B cell (primary cell): Measurements from ENCODE around the gene PORCN.

Source experiments
- EZH2 ChIP-seq: IDR thresholded peaks from 2 replicates; pipeline ENCODE4 v1.6.1; 2012; ENCODE audit warnings: borderline replicate concordance, low read depth, mild to moderate bottlenecking, moderate library complexity, low read length; ENCODE audit not compliant: insufficient read depth, poor library complexity, severe bottlenecking
- TF ChIP-seq, protein P1 (sequence below): fragments of 200-600 bp; IDR thresholded peaks from one replicate; pipeline ENCODE4 v1.8.0; 2022; ENCODE audit warnings: antibody characterized with exemption, mild to moderate bottlenecking

DNA sequence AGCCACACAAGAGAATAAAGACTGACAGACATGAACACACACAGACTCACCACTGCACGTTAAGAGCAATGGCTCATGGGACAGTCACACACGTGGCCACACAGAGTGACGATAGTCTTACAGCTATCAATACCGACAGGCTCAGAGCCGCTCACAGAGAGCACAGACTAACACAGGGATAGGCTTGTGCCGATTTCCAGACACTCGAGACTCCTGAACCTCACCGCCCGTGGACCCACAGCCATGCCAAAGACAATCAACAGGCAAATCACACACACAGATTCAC lies 38.0 kb upstream of the PORCN start:
- TF ChIP-seq, protein P1, sequence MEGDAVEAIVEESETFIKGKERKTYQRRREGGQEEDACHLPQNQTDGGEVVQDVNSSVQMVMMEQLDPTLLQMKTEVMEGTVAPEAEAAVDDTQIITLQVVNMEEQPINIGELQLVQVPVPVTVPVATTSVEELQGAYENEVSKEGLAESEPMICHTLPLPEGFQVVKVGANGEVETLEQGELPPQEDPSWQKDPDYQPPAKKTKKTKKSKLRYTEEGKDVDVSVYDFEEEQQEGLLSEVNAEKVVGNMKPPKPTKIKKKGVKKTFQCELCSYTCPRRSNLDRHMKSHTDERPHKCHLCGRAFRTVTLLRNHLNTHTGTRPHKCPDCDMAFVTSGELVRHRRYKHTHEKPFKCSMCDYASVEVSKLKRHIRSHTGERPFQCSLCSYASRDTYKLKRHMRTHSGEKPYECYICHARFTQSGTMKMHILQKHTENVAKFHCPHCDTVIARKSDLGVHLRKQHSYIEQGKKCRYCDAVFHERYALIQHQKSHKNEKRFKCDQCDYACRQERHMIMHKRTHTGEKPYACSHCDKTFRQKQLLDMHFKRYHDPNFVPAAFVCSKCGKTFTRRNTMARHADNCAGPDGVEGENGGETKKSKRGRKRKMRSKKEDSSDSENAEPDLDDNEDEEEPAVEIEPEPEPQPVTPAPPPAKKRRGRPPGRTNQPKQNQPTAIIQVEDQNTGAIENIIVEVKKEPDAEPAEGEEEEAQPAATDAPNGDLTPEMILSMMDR: no peak
- no peak for TF ChIP-seq EZH2
